RPMI8226 (cell line): ENCODE data around the gene TSPAN1.
A peak's percentile ranks its signal among the peaks of the same experiment; 100 is the strongest.

Experiments used
- DNase-seq: peaks from one replicate; pipeline ENCODE4 v3.0.0-alpha.2; 2015

TSPAN1 gene

GRCh38 chr1:46166521-46167462 lies 8.1 kb upstream of the TSPAN1 start:
- DNase-seq = peak; percentile 91

- no peak for DNase-seq
Measured at GRCh38 chr1:46168477-46168876, 6.4 kb upstream of the TSPAN1 start.

- DNase-seq = no peak
Measured at GRCh38 chr1:46169811-46170454, 5.0 kb upstream of the TSPAN1 start.

DNA sequence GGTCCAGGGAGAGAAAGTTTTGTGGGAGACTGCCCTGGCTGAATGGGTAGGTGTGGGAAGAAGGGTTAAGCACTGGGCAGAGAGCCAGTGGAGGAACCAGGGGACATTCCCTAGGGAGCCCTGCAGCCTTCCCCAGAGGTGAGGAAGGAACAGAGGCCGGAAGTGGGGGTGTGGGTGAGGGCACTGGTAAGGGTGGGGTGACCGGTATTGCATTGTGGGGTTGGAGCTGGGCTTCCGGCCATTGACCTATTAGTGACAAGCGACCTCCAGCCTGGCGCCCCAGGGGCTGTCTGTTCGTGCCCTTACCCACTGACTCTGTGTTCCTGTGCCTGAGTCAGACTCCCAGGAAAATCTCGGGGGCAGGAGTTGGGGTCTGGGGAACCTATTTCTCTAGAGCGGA lies 3.5 kb upstream of the TSPAN1 start:
- DNase-seq = no peak

DNA sequence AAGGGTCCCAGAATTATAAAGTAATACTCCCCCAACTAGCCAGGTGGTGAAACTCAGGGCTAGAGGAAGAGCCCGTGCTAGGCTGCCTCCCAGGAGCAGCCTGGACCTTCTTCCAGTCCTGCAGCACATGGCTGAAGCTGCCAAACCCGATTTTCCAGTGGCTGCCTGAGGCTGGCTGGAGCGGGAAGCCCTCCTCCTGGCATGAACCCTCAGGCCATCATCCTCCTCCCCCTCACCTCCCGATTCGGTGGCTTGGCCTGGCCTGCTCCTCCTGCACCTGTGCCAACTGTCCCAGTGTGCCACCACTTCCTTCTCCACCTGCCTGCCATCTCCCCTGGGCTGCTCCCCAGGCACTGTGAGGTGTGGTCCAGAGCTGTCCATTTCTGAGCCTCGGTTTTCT lies 3.0 kb upstream of the TSPAN1 start:
- peak; percentile 68 for DNase-seq

- DNase-seq = no peak
Measured at GRCh38 chr1:46172321-46172720, 2.6 kb upstream of the TSPAN1 start.

GRCh38 chr1:46173361-46173856 lies 1.5 kb upstream of the TSPAN1 start:
- DNase-seq = peak; percentile 44

- DNase-seq = no peak
Measured at GRCh38 chr1:46175243-46175642, 356 bp downstream of the TSPAN1 start.

DNA sequence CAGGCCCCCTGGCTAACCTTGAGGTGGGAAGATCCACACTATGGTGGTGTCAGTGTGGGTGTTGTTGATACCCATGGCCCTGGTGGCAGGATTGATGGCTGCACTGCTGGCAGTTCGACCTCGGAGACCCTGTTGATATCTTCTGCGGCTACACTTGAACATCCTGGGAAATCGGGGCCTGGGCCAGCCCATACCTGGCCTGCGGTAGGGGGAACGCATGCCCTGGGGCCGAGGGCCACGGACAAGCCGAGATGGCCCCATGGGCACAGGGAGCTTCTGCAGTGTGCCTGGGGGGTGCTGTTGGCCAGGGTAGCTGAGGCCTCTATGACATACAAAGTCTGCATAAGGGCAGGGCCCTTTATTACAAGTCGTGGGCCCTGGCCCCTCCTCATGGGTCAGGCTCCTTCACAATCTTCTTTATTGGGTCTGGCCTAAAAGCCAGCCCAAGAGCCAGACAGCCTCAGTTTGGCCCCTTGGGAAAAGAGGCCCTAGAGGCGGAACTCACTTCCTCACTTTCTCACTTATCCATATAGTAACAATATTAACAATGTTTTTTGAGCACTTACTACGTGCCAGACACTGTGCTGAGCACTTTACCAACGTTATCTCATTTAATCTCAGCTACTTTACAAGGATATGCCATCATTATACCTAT lies 1.5 kb downstream of the TSPAN1 start, which contains the start of gene P3R3URF:
Gene P3R3URF, minus strand, starts transcription at position 278 of the 655 bp plus-strand sequence. Its CDS starts 17 bp downstream, at position 261.
- DNase-seq = no peak

DNA sequence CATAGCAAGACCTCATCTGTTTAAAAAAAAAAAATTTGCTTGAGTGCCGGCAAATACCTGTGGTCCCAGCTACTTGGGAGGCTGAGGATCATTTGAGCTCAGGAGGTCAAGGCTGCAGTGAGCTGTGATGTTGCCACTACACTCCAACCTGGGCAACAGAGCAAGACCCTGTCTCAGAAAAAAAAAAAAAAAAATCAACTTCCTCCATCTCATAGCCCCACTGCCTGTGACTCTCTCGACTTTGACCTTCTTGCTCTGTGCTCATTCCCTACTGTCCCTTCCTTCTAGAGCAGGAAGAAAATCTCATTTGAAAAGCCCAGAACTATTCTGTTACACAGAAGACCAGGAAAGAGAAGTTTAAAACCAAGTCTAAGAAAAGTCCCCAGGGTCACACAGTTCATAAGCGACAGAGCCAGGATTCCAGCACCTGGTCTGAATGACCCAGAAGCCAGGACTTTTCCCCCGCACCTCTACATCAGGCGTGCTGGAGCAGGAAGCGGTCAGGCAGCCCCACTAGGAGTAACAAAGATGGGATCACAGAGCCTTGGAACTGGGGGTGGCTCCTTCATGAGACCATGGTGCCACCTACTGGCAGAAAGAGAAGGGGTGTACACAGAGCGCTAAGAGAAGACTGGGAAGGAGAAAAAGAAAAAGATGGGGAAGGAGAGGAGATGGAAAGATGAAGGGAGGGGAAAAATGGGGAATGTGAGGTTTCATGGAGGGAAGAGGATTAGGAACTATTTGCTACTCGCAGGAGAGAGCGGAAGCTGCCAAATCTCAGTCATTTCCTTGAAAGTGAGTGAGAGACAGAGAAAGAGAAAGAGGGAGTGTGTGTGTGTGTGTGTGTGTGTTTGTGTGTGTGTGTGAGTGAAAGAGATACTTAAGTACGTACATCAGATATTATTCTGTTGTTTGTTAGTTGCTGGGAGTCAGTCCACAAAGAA lies 4.5 kb downstream of the TSPAN1 start:
- peak; percentile 79 for DNase-seq

DNA sequence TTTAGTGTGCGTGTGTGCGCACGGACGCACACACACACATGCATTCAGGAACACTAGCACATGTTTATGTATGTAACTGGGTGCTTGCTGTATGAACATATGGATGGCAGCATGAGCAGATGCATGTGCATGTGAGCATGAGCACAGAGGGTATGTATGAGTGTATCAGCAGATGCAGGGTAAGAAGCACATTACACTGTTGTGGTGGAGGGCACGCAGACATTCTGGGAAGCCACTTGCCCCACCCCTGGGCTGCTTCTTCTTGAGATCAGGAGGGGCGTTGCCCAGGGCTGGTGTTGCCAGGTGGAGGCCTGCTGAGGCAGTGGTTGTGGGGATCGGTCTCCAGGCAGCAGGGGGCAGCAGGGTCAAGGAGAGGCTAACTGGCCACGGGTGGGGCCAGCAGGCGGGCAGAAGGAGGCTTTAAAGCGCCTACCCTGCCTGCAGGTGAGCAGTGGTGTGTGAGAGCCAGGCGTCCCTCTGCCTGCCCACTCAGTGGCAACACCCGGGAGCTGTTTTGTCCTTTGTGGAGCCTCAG lies 5.3 kb downstream of the TSPAN1 start:
- DNase-seq = peak; percentile 88

- DNase-seq = no peak
Measured at GRCh38 chr1:46181343-46182260, 6.7 kb downstream of the TSPAN1 start.

DNA sequence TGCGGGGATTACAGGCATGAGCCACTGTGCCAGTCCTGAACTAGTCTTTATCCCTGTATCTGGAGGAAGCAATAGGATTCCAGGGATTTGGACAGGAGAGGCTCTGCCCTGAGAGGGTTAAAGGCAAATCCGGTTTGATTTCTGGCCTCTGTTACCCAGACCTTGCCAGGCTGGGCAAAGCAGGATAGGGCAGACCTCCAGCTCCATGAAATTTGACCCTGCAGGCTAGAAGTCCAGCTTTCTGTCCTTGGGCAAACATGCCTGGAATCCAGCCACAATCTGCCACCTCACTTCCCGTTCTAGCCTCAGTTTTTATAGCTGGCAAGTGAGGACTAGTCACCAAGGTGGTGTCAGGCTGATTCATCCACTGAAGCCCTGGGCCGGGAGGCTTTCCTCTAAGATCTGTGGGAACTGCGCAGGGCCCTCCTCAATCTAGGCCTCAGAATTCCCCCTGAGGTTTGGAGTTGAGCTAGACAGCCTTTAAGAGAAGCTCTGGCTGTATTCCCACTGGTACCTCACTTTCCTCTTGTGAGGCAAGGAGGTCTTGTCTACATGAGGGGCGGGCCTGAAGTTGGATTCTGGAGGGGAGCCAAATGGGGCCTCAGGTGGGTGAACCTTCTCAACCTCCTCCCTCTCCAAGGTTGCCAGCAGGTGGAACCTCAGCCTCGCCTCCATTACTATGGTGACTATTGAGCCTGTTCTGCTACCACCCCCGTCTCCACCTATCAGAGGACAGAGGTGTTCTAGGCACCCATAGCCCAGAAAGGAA lies 8.4 kb downstream of the TSPAN1 start:
- peak; percentile 46 for DNase-seq

DNA sequence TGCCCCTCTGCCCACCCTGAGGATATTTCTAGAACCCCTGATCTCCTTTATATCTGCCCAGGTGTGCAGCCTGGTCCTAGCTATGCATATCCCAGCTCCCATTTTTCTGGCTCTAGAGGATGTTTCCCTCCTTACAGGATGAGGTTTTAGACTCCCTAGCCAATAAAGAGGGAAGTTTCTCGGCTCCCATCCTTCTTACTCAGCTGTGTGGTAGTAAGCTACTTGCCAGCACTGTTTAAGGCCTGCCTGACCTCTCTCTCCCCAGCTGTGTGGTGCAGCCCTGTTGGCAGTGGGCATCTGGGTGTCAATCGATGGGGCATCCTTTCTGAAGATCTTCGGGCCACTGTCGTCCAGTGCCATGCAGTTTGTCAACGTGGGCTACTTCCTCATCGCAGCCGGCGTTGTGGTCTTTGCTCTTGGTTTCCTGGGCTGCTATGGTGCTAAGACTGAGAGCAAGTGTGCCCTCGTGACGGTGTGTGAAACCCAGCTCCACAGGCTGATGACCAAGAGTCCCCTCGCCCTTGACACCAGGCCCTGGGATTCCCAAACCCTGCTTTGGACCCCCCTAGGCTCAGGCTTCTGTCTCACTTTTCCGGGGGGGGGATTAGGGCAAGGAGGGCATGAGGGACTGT lies 9.2 kb downstream of the TSPAN1 start:
- DNase-seq = no peak

DNA sequence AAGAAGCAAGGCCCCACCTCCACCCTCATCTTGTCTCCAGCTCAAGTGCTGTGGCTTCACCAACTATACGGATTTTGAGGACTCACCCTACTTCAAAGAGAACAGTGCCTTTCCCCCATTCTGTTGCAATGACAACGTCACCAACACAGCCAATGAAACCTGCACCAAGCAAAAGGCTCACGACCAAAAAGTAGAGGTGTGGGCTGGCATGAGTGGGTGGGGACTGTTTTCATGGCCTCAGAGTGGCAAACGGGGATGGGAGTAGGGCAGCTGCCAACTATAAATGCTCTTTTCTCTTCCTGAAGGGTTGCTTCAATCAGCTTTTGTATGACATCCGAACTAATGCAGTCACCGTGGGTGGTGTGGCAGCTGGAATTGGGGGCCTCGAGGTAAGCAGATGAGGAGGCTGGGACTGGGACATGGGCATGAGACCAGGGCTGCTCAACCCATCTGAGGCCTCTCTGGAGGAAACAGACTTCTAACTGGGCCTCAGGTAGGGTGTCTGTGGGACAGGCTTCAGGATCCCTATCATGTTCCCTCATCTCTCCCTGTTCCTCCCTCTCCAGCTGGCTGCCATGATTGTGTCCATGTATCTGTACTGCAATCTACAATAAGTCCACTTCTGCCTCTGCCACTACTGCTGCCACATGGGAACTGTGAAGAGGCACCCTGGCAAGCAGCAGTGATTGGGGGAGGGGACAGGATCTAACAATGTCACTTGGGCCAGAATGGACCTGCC lies 10.2 kb downstream of the TSPAN1 start:
- DNase-seq = no peak

DNA sequence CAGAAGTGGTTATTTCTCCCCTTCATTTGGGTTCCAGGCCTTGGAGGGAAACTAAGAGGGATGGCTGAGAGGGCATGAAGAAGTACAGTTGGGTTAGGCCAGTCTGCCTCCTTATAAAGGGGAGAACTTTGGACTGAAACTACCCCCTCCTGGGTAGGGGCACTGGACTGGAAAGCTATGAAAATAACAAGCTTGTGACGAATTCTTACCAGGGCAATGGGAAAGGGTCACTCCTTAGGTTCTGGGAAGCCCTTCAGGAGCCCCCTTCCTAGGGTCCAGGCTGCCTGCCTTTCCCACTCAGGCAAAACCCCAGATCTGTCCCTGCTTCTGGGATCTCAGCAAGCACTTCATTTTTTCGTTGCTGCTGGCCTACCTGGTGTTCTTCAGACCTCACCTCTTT lies 11.2 kb downstream of the TSPAN1 start:
- DNase-seq = no peak

GRCh38 chr1:46187106-46187869 lies 12.4 kb downstream of the TSPAN1 start:
- DNase-seq = no peak
